ENCODE results near the gene WBP4. TPM values are rescaled to one million over a fixed set of nuclear protein-coding genes. Genes with fewer than 3 reads are reported as not detected.

Gene WBP4
- total RNA-seq, 2 donors from 2014 or later, result 8.5 to 10.6 TPM

DNA sequence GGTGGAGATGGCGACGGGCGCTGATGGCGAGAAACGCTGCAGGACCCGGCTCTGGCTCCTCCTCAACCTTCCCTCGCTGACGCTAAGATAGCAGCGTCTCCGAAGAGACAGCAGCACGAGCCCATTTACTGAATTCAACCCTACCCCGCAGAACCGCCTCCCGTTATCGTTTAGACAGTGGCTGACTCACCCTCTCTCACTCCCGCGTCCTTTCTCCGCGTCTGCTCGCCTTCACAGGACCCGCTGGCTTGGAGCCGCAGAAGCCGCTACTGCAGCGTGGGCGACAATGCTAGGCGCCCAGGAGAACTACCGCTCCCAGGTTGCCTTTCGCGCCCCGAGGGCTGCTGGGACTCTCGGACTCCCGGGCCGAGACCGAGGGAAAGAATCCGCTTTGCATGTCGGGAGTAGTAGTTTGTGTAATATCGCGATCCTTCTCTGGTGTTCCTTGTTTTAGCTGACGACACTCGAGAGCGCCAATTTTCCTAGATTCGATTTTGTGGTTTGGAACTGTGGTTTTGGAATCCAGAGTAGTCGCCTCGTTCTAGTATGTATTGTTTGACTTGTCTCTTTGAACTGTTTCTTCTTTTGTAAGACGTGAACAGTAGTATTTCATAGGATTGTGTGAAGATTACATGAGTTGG, 71.3 kb downstream of the WBP4 start, which contains the start of gene KBTBD6:
Gene KBTBD6 (minus strand): TSS at position 291 of the 641 bp plus-strand sequence. CDS start 291 bp downstream, outside the sequence.
- Mint-ChIP-seq H3K4me3 (peak within 1 kb of the TSS; percentile 98), H3K27me3 (no peaks in the 10 kb centered on the region), H3K4me1 (ENCODE audit: low read depth in 2 of 2) (peaks cover 36 to 45% of the 10 kb centered on the region in 2 donors), H3K9me3 (peaks cover 4% of the 10 kb centered on the region), H3K27ac (peak within 1 kb of the TSS; percentile 78 to 98), H3K36me3 (peaks cover 4% of the 10 kb centered on the region)
- DNase-seq (ENCODE audit: low spot score), result peak; percentile 98
- peak; percentile 99 for ATAC-seq

Other genes with a start within 250 kb of the WBP4 start
- gene ELF1, start 42.2 kb upstream of the WBP4 start, total RNA-seq, result 10 to 100 TPM; 61.8 to 86.1 TPM
- gene KBTBD6, start 71.3 kb downstream of the WBP4 start, total RNA-seq, result 1 to 10 TPM; 4.2 to 7.3 TPM
- 1 to 10 TPM; 4.1 to 5.3 TPM for gene KBTBD7, start 133.1 kb downstream of the WBP4 start, total RNA-seq
- gene MTRF1, start 202.1 kb downstream of the WBP4 start, total RNA-seq, result 10 to 100 TPM; 17.2 to 28.3 TPM
- 10 to 100 TPM; 16.4 to 38.9 TPM for gene NAA16, start 249.8 kb downstream of the WBP4 start, total RNA-seq

Measured in natural killer cell treated with Interleukin-12 subunit alpha and Interleukin-12 subunit beta and Interleukin-15 and Interleukin-18, amount 100 ng/mL, for 72 hours (primary cell).